GM13976 (cell line): Measurements from ENCODE around the gene ADCY3.

ENCODE experiments used
- DNase-seq: peaks from one replicate; pipeline ENCODE4 v3.0.0; 2012; ENCODE audit warnings: low spot score
- in situ Hi-C: fragments of 300-500 bp; cut with MboI; formaldehyde crosslinking; loops from one replicate; pipeline ENCODE4 v1.12.0; 2022; ENCODE audit warnings: low sequenced_read_pairs, mixed read lengths, inconsistent platforms; ENCODE audit not compliant: unreplicated experiment
- TF ChIP-seq, protein P1 (sequence below): IDR thresholded peaks from 2 replicates; pipeline ENCODE4 v1.5.1; 2012; ENCODE audit warnings: borderline replicate concordance, mild to moderate bottlenecking; ENCODE audit not compliant: insufficient read depth; ENCODE audit errors: extremely low read depth, missing control alignments, control extremely low read depth

The ADCY3 gene

DNA sequence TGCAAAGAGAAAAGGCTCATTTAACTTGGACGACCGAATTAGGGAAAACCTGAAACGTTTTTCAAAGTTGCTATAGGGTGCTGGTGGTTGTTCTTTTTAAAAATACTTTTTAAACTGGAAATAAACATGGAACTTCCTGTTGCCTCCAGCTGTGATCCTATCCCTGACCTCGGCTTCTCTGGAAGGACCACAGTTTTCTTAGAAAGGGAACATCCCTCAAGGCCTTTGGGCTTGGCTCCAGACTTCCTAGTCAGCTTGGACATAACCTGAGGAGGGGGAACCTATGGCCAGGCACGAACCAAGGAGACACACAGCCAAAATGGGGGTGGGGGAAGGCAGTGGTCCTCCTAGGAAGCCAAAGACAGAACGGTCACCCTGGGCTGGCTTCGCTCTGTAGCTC lies 69.1 kb downstream of the ADCY3 start:
- in situ Hi-C loops, result no loop called here
- TF ChIP-seq, protein P1, sequence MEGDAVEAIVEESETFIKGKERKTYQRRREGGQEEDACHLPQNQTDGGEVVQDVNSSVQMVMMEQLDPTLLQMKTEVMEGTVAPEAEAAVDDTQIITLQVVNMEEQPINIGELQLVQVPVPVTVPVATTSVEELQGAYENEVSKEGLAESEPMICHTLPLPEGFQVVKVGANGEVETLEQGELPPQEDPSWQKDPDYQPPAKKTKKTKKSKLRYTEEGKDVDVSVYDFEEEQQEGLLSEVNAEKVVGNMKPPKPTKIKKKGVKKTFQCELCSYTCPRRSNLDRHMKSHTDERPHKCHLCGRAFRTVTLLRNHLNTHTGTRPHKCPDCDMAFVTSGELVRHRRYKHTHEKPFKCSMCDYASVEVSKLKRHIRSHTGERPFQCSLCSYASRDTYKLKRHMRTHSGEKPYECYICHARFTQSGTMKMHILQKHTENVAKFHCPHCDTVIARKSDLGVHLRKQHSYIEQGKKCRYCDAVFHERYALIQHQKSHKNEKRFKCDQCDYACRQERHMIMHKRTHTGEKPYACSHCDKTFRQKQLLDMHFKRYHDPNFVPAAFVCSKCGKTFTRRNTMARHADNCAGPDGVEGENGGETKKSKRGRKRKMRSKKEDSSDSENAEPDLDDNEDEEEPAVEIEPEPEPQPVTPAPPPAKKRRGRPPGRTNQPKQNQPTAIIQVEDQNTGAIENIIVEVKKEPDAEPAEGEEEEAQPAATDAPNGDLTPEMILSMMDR, result no peak
- DNase-seq, result no peak

DNA sequence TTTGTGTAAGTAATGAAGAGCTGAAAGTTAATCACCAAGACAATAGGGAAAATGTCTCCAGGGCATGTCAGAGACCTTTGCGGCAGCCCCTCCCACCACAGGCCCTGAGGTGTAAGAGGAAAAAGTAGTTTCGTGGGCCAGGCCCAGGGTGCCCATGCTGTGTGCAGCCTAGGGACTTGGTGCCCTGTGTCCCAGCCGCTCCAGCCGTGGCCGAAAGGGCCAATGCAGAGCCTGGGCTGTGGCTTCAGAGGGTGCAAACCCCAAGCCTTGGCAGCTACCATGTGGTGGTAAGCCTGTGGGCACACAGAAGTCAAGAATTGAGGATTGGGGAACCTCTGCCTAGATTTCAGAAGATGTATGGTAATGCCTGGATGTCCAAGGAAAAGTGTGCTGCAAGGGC lies 74.3 kb downstream of the ADCY3 start:
- DNase-seq, result no peak
- TF ChIP-seq, protein P1, result no peak
- in situ Hi-C loops, result no loop called here

DNA sequence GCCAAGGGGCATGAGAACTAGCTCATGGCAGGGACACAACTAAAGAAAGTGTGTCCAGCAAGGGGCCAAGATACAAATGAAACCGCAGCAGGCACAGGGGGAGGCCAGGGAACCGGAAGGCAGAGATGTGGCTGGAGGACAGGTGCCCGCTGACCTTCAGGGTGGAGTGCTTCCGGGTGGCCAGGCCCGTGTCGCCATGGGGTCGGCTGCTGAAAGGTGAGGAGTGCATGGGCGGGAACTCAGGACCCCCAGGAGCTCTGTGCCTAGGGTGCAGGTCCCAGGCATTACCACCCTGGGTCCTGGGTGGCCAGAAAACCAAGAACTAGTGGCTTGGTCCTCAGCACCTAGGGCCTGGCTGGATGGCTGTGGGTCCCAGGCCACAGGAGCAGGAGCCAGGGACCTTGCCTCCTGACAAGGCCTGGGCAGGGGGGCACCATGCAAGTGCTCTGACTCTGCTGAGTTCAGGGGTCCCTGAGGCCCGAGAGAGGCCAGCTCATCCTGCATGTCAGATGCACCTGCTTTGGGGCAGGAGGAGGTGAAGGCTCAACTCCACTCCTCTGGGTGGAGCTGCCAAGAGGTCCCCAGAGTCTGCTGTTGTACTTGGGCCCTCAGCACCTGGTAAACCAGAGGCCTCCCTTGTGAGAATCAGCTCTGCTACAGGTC lies 75.9 kb downstream of the ADCY3 start:
- no peak for DNase-seq
- in situ Hi-C loops, result no loop called here
- TF ChIP-seq, protein P1, result no peak

DNA sequence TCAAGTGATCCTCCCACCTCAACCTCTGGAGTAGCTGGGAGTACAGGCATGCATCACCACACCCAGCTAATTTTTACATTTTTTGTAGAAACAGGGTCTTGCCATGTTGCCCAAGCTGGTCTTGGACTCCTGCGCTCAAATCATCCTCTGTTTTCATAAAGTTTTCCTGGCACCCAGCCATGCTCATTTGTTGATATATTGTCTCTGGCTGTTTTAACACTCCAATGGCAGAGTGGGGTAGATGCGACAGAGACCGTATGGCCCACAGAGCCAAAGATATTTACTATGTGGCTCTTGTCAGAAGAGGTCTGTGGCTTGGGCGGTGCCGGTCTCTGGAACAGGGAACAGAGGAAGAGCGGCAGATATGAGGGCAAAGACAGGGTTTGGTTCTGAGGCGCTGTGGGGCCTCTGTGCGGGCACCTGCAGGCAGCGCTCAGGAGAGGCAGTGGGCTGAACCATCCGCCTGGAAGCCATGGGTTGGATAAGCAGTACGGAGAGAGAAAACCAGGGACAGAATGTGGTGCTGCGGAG lies 76.6 kb downstream of the ADCY3 start:
- in situ Hi-C loops, result no loop called here
- TF ChIP-seq, protein P1, result no peak
- DNase-seq, result no peak

DNA sequence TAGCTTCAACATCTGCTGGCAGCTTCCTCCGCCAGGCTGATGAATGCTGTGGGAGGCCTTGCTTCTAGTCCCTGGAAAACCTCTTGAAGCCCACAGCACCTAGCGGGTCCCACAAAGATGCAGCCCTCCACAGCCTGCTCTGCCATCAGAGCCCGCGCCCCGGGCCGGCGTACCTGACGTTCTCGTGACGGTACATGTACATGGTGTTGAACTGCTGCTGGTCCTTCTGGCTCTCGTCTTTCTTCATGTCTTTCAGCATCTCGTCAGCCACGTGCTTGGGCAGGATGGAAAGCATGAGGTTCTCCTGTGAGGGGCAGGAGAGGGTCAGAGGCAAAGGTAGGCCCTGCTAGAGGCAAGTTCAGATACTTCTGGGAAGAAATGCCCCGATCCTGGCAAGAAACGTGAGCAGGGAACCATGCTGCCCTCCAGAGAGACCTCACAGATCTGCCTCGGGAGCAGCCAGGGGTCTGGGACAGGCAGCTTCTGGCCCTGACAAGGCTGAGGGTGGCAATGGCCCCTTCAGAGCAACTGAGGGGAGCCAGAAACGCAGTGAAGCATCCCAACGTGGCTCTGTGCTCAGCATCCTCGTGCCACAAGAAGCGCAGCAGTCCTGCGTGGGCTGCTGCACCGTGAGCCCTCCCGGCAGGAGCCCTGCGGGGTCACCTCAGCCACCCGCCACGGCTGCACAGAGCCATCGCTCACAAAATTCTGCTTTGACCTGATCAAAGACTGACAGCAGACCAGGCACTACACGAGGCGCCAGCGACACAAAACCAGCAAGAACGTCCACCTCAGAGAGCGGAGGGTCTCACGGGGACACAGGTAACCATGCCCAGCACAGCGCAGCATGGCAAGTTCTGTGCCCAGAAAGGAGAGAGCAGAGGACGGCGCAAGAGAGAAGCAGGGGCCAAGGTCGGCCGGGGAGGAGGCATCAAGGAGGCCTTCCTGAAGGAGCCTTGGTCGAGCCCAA lies 77.7 kb downstream of the ADCY3 start:
- TF ChIP-seq, protein P1, result no peak
- DNase-seq, result no peak
- in situ Hi-C loops, result no loop called here
